Heart left ventricle (tissue), 16 donors: Measurements from ENCODE around the gene COA5. TPM values are rescaled to one million over a fixed set of nuclear protein-coding genes. Genes with fewer than 3 reads are reported as not detected.

Source experiments
- ATAC-seq, 4 donors: fragments of 200-7000 bp; cut with Tn5 transposase; one replicate each; pipeline ENCODE4 v1.9.1; 2020 to 2022; ENCODE audit warnings: moderate library complexity in 4 of 4, mild to moderate bottlenecking in 3 of 4, moderate number of reproducible peaks in 1 of 4
- DNase-seq, 5 donors: peaks; one replicate each; pipeline ENCODE4 v3.0.0-alpha.2; 2020
- H3K27ac ChIP-seq, 12 donors: fragments of 200-600 bp; sonication (generic) in 4 of 12; one replicate each; pipeline versions ENCODE4 v1.5.0 to v1.8.0; 2016 to 2022; ENCODE audit warnings: mild to moderate bottlenecking in 2 of 12
- H3K27me3 ChIP-seq, 9 donors: fragments of 200-600 bp; sonication (generic) in 2 of 9; one replicate each; pipeline versions ENCODE4 v1.5.1 to v1.8.0; 2016 to 2022; ENCODE audit warnings: mild to moderate bottlenecking in 3 of 9
- H3K36me3 ChIP-seq, 9 donors: fragments of 200-600 bp; sonication (generic) in 2 of 9; one replicate each; pipeline versions ENCODE4 v1.5.0 to v1.8.0; 2018 to 2022; ENCODE audit warnings: mild to moderate bottlenecking in 2 of 9
- H3K4me1 ChIP-seq, 12 donors: fragments of 200-600 bp; sonication (generic) in 4 of 12; one replicate each; pipeline versions ENCODE4 v1.5.0 to v1.8.0; 2016 to 2022; ENCODE audit warnings: mild to moderate bottlenecking in 3 of 12
- H3K4me3 ChIP-seq, 12 donors: fragments of 200-600 bp; sonication (generic) in 4 of 12; one replicate each; pipeline versions ENCODE4 v1.5.0 to v1.8.0; 2017 to 2022; ENCODE audit warnings: mild to moderate bottlenecking in 9 of 12, moderate library complexity in 4 of 12
- H3K9me3 ChIP-seq, 12 donors: fragments of 200-600 bp; sonication (generic) in 4 of 12; one replicate each; pipeline versions ENCODE4 v1.5.0 to v1.8.0; 2016 to 2022; ENCODE audit warnings: mild to moderate bottlenecking in 1 of 12
- POLR2A ChIP-seq, 2 donors: fragments of 450-650 bp; IDR thresholded peaks; one replicate each; pipeline ENCODE4 v1.6.1; 2017; ENCODE audit warnings: antibody characterized with exemption in 2 of 2, mild to moderate bottlenecking in 2 of 2, moderate library complexity in 2 of 2
- WGBS, 4 donors: extraction: QIAGEN DNeasy Blood & Tissue Kit in 2 of 4; methylation state at CpG; one replicate each; pipeline versions ENCODE4 v1.1.5 to v1.1.7; 2013 to 2018; 5-methylcytosine and 5-hydroxymethylcytosine counted together
- intact Hi-C, 10 donors: fragments of 100-400 bp; cut with DNase I; formaldehyde crosslinking; loops; one replicate each; pipeline versions ENCODE4 v1.11.1 to v1.14.2; 2022
- polyA plus RNA-seq, 2 donors: library from polyadenylated mRNA; stranded (reverse); fragments of 200-250 nt; gene quantifications; one replicate each; pipeline ENCODE4 v1.2.3, GENCODE V29; 2013
- total RNA-seq, 9 donors: library from RNA; depleted of rRNA in 2 of 9; stranded (reverse); fragments of >200 nt in 2 of 9; fragmentation: NEBNext Ultra II Directional in 3 of 9; extraction: Animal tissue kit (Norgen Biotek cat#: 25700) in 3 of 9; gene quantifications; one replicate each; pipeline versions ENCODE4 v1.1.0 to v1.2.4, GENCODE V29; 2016 to 2023
- TF ChIP-seq, protein P1 (sequence below), 12 donors: fragments of 200-600 bp; sonication (generic) in 4 of 12; IDR thresholded peaks; one replicate each; pipeline versions ENCODE4 v1.5.0 to v1.8.0; 2018 to 2022; ENCODE audit warnings: antibody characterized with exemption in 12 of 12, mild to moderate bottlenecking in 5 of 12
- donor health status: ischemic (EF 13 %, LVEDD 7.1; RV severe dilation, severe dysfunction).
- donor health status: healthy with polysubstance abuse.
- donor health status: DM: no; HTN: yes; CAD: no.
- donor health status: DM: no; HTN: no; CAD: no.
- donor health status: ischemic (EF 25% LVEDD 6.9; RV normal size, moderate dysfunction).
- donor health status: ischemic (EF 25% LVEDD 5.7; RV mildly dilated, moderate dysfunction).
- donor health status: healthy.
- donor health status: DM: yes; HTN: yes; CAD: no.
- donor health status: ischemic (EF 35%, LVEDD 5.7; RV mildly dilated, moderate dysfunction).
- donor health status: nonischemic (EF 11% LVEDD 7.7; RV severe dilation, severe dysfunction).
- donor health status: DM: yes; HTN: yes; CAD: no.
- donor health status: PGD.
- donor health status: ischemic (EF 29% LVEDD 5.4; RV normal size, mild dysfunction).
- donor health status: nonischemic (EF 23%, LVEDD 6.1; RV moderate dilation, normal function).

The COA5 gene
- total and polyA plus RNA-seq, 11 donors: 19.6 to 39.5 (median 27.7) TPM

DNA sequence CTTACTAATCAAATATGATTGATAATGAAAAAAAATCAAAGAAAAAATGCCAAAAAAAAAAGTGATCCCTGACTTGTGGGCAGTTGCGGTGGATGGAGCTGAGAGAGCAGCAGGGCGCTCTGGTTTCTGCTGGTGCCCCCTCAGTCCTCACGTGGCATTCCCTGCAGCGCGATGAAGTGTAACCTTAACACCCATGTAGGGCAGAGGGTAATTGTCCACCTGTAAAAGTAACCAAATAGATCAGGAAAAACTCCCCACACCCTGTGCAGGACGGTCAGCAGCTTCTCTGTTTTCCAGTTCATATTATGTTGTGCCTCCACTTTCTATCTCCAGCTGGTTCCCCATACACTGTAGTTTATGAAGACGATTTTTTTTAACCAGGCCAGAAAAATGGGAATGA is 25.0 kb downstream of the COA5 start:
- Histone ChIP-seq H3K27ac (no peak overlapping the region), H3K36me3 (peaks cover 0 to 97% (median 51%) of the 10 kb centered on the region in 9 donors), H3K4me3 (no peak overlapping the region), H3K27me3 (no peaks in the 10 kb centered on the region), H3K9me3 (no peaks in the 10 kb centered on the region), H3K4me1 (peaks cover 0 to 3% (median 0%) of the 10 kb centered on the region in 12 donors)
- no peak for DNase-seq
- intact Hi-C loops: no loop called here
- no peak for ATAC-seq
- WGBS, 4 donors: 92 to 95% (median 94%) methylated on average over 7 of the region's 7 CpGs
- TF ChIP-seq POLR2A (IDR thresholded peaks at IDR 0.05): no peak
- TF ChIP-seq, protein P1, sequence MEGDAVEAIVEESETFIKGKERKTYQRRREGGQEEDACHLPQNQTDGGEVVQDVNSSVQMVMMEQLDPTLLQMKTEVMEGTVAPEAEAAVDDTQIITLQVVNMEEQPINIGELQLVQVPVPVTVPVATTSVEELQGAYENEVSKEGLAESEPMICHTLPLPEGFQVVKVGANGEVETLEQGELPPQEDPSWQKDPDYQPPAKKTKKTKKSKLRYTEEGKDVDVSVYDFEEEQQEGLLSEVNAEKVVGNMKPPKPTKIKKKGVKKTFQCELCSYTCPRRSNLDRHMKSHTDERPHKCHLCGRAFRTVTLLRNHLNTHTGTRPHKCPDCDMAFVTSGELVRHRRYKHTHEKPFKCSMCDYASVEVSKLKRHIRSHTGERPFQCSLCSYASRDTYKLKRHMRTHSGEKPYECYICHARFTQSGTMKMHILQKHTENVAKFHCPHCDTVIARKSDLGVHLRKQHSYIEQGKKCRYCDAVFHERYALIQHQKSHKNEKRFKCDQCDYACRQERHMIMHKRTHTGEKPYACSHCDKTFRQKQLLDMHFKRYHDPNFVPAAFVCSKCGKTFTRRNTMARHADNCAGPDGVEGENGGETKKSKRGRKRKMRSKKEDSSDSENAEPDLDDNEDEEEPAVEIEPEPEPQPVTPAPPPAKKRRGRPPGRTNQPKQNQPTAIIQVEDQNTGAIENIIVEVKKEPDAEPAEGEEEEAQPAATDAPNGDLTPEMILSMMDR (IDR thresholded peaks at IDR 0.05): no peak

DNA sequence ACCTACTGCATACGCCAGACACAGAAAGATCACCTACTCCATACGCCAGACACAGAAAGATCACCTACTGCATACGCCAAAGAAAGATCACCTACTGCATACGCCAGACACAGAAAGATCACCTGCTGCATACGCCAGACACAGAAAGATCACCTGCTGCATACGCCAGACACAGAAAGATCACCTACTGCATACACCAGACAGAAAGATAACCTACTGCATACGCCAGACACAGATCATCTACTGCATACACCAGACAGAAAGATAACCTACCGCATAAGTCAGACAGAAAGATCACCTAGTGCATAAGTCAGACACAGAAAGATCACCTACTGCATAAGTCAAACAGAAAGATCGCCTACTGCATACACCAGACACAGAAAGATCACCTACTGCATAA is 25.8 kb downstream of the COA5 start:
- peaks cover 0 to 97% (median 52%) of the 10 kb centered on the region in 9 donors for H3K36me3 ChIP-seq

DNA sequence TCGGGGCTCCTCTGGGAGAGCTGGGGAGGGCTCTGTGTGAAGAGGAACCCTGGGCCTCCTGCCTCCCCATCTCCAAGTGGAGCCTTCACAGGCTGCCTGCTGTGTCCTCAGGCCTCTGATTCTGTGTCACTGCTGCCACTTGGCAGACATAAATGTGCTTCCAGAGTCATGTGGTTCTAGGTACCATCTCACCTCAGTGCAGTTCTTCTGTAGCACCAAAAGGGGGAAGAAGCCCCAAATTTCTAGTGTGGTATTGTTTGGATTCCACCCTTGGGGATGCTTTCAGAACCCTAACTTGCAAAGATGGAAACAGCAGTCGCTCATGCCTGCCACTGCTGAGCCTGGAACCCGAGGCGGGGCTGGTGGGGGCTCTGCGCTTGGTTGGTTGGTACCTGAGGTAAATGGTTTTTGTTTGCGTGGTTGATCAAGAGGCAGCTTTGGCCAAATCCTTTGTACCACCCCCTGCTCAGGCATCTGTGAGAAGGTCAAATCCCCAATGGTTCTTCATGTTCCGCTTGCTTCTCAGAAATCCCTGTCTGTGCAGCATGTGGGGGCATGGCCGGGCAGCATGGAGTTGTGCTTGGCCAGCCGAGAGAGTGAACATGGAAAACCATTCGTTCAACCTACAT is 27.5 kb downstream of the COA5 start:
- no peak for DNase-seq
- Histone ChIP-seq H3K4me1 (peaks cover 0 to 8% (median 0%) of the 10 kb centered on the region in 12 donors), H3K27ac (no peak overlapping the region), H3K36me3 (peaks cover 0 to 97% (median 60%) of the 10 kb centered on the region in 9 donors), H3K27me3 (no peaks in the 10 kb centered on the region), H3K4me3 (no peak overlapping the region), H3K9me3 (no peaks in the 10 kb centered on the region)
- 92 to 95% (median 94%) methylated on average over 10 of the region's 10 CpGs for WGBS, 4 donors
- intact Hi-C loops: no loop called here
- TF ChIP-seq, protein P1 (IDR thresholded peaks at IDR 0.05): no peak
- no peak for TF ChIP-seq POLR2A (IDR thresholded peaks at IDR 0.05)
- ATAC-seq: no peak

More for the DNA sequence above, 25.8 kb downstream of the COA5 start:
- intact Hi-C loops: no loop called here
- WGBS, 4 donors: 92 to 97% (median 96%) methylated on average over 9 of the region's 9 CpGs
- H3K9me3 ChIP-seq: no peaks in the 10 kb centered on the region
- H3K27ac ChIP-seq: no peak overlapping the region
- ATAC-seq: no peak
- no peak for TF ChIP-seq POLR2A (IDR thresholded peaks at IDR 0.05)
- TF ChIP-seq, protein P1 (IDR thresholded peaks at IDR 0.05): no peak
- H3K27me3 ChIP-seq: no peaks in the 10 kb centered on the region
- no peak overlapping the region for H3K4me3 ChIP-seq
- no peak for DNase-seq
- H3K4me1 ChIP-seq: peaks cover 0 to 3% (median 0%) of the 10 kb centered on the region in 12 donors

DNA sequence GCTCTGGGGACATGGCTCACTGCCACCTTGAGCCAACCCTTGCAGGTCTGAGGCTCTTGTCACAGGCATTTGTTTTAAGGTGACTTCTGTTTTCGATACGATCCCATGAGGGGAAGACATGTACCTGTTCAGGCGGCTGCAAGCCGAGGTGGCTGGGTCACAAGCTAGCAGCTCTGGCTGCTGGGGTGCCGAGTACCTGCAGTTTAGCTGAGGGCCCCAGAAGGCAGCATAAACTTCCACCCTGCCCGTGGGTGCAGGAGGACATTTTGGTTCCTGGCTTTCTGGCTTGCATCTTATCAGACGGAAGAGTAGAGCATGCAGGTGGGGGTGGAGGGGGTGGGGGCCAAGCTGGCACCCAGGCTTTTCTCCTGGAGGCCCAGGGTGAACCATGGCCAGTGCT is 28.4 kb downstream of the COA5 start:
- Histone ChIP-seq H3K27me3 (no peaks in the 10 kb centered on the region), H3K9me3 (no peaks in the 10 kb centered on the region), H3K27ac (no peak overlapping the region), H3K36me3 (peaks cover 0 to 97% (median 66%) of the 10 kb centered on the region in 9 donors), H3K4me1 (peaks cover 0 to 8% (median 0%) of the 10 kb centered on the region in 12 donors), H3K4me3 (no peak overlapping the region)
- ATAC-seq: no peak
- TF ChIP-seq, protein P1 (IDR thresholded peaks at IDR 0.05): no peak
- TF ChIP-seq POLR2A (IDR thresholded peaks at IDR 0.05): no peak
- intact Hi-C loops: loop anchor here in 6 of 10 donors (5.0 to 10.0 kb wide), 2 partner anchors 165 to 168 kb away; no protein-coding TSS in a partner anchor
- DNase-seq: peak in 1 of 5 donors; percentile 42
- WGBS, 4 donors: 85 to 94% (median 90%) methylated on average over 7 of the region's 7 CpGs
